ENCODE results near the gene NCOA5. TPM values are rescaled to one million over a fixed set of nuclear protein-coding genes. Genes with fewer than 3 reads are reported as not detected.

The NCOA5 gene
- 7.9 and 9.5 TPM in 2 replicates for total RNA-seq

GRCh38 chr20:46089417-46090388, at the start of gene NCOA5:
NCOA5 (minus strand) TSS chr20:46089962; CDS start chr20:46079424, 10,538 bp downstream.
- DNase-seq (ENCODE audit: low read depth) (peak; percentile 84), FAIRE-seq (no peak)
- no peaks in the 10 kb centered on the region for H3K36me3 ChIP-seq (ENCODE audit: control insufficient read depth, insufficient read depth, low read length)
- peak; percentile 37 for TF ChIP-seq CTCF (IDR thresholded peaks at IDR 0.05; ENCODE audit: insufficient read depth, low read length, severe bottlenecking)
- H3K27me3 ChIP-seq (ENCODE audit: control insufficient read depth, insufficient read depth, low read length) = no peaks in the 10 kb centered on the region
- peak within 1 kb of the TSS; percentile 76 for H3K4me3 ChIP-seq (ENCODE audit: low read depth, low read length)

- Histone ChIP-seq H3K4me3 (ENCODE audit: low read depth, low read length) (no peak overlapping the region), H3K27me3 (ENCODE audit: control insufficient read depth, insufficient read depth, low read length) (peaks cover 9% of the 10 kb centered on the region), H3K36me3 (ENCODE audit: control insufficient read depth, insufficient read depth, low read length) (no peaks in the 10 kb centered on the region)
- no peak for TF ChIP-seq CTCF (IDR thresholded peaks at IDR 0.05; ENCODE audit: insufficient read depth, low read length, severe bottlenecking)
- FAIRE-seq (peak; percentile 13), DNase-seq (ENCODE audit: low read depth) (no peak)
Observed at GRCh38 chr20:46139266-46139889, 49.6 kb upstream of the NCOA5 start.

GRCh38 chr20:46137816-46138215, 48.1 kb upstream of the NCOA5 start:
- no peak overlapping the region for H3K4me3 ChIP-seq (ENCODE audit: low read depth, low read length)
- no peaks in the 10 kb centered on the region for H3K36me3 ChIP-seq (ENCODE audit: control insufficient read depth, insufficient read depth, low read length)
- FAIRE-seq (no peak), DNase-seq (ENCODE audit: low read depth) (no peak)
- H3K27me3 ChIP-seq (ENCODE audit: control insufficient read depth, insufficient read depth, low read length) = peaks cover 9% of the 10 kb centered on the region
- no peak for TF ChIP-seq CTCF (IDR thresholded peaks at IDR 0.05; ENCODE audit: insufficient read depth, low read length, severe bottlenecking)

GRCh38 chr20:46135856-46136633, 46.3 kb upstream of the NCOA5 start:
- FAIRE-seq (no peak), DNase-seq (ENCODE audit: low read depth) (no peak)
- H3K36me3 ChIP-seq (ENCODE audit: control insufficient read depth, insufficient read depth, low read length) = no peaks in the 10 kb centered on the region
- no peak overlapping the region for H3K4me3 ChIP-seq (ENCODE audit: low read depth, low read length)
- TF ChIP-seq CTCF (IDR thresholded peaks at IDR 0.05; ENCODE audit: insufficient read depth, low read length, severe bottlenecking) = no peak
- H3K27me3 ChIP-seq (ENCODE audit: control insufficient read depth, insufficient read depth, low read length) = peaks cover 3% of the 10 kb centered on the region

GRCh38 chr20:46134716-46135115, 45.0 kb upstream of the NCOA5 start:
- peaks cover 7% of the 10 kb centered on the region for H3K27me3 ChIP-seq (ENCODE audit: control insufficient read depth, insufficient read depth, low read length)
- DNase-seq (ENCODE audit: low read depth) (no peak), FAIRE-seq (no peak)
- H3K4me3 ChIP-seq (ENCODE audit: low read depth, low read length) = no peak overlapping the region
- no peak for TF ChIP-seq CTCF (IDR thresholded peaks at IDR 0.05; ENCODE audit: insufficient read depth, low read length, severe bottlenecking)
- H3K36me3 ChIP-seq (ENCODE audit: control insufficient read depth, insufficient read depth, low read length) = no peaks in the 10 kb centered on the region

Measured in bronchial epithelial cell (primary cell).